GM18868 (cell line): Measurements from ENCODE around the gene LCN12.

ENCODE experiments used
- ATAC-seq: cut with Tn5 transposase; IDR thresholded peaks from one replicate; pipeline ENCODE4 v1.9.1; 2021; ENCODE audit warnings: mild to moderate bottlenecking, moderate library complexity; ENCODE audit not compliant: unreplicated experiment

The LCN12 gene, protein sequence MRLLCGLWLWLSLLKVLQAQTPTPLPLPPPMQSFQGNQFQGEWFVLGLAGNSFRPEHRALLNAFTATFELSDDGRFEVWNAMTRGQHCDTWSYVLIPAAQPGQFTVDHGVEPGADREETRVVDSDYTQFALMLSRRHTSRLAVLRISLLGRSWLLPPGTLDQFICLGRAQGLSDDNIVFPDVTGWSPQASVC

DNA sequence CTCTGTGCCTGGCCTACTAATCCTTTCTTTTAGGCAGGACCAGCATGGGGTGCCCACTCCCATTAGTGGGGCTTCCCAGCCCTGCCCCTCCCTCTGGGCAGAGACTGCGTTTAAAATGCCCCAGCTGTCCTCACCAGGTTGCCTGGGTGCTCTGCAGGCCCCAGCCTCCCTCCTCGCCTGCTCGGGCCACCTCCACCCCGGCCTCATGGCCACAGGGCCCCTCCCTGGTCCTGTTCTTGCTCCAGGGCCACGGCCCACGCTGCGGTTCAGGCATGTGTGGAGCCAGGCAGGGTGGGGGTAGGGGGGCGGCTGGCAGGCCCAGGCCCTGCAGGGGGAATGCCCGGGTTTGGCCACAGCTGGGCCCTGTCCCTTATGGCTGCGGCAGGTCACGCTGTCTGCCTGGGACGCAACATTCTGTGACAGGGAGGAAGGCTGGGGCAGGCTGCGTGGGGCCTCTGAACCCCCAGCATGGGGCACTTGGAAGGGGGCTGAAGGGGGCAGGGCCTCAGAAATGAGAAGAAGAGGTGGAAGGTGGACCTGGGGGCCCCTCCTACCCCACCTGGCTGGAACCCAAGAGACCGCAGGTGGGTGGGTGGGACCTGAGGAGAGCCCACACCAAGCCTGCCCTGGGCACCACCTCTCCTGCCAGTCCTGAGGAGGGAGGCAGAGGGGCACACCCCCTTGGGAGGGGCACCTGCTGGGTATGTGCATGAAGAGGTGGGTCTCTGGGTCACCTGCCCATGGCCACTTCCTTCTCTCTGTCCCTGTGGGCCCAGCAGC, at the start of gene LCN12:
TSS of gene LCN12 (plus strand) at position 733 of the 780 bp plus-strand sequence. CDS start 55 bp downstream, outside the sequence.
- ATAC-seq: no peak

DNA sequence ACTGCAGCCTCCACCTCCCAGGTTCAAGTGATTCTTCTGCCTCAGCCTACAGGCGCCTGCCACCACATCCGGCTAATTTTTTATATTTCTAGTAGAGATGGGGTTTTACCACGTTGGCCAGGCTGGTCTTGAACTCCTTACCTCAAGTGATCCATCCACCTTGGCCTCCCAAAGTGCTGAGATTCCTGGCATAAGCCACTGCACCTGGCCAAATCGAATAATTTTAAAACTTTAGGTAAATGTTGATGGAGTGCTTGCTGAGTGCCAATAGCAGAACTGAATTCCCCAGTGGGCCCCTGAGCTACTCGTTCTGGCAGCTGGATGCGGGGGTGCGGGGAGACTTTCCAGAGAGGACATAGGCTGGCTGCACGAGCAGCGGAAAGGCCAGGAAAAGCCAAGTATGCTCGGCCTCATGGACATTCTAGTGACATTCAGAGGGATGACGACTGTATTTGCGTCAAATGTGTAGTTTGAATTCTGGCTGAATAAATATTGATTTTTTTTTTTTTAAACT, 49.0 kb upstream of the LCN12 start:
- ATAC-seq: no peak

DNA sequence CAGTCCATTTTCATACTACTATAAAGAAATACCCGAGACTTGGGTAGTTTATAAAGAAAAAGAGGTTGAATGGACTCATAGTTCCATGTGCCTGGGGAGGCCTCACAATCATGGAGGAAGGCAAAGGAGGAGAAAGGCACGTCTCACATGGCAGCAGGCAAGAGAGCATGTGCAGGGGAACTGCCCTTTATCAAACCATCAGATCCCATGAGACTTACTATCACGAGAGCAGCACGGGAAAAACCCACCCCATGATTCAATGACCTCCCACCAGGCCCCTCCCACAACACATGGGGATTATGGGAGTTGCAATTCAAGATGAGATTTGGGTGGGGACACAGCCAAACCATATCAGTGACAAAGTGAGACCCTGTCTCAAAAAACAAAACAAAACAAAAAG, 45.8 kb upstream of the LCN12 start:
- no peak for ATAC-seq

DNA sequence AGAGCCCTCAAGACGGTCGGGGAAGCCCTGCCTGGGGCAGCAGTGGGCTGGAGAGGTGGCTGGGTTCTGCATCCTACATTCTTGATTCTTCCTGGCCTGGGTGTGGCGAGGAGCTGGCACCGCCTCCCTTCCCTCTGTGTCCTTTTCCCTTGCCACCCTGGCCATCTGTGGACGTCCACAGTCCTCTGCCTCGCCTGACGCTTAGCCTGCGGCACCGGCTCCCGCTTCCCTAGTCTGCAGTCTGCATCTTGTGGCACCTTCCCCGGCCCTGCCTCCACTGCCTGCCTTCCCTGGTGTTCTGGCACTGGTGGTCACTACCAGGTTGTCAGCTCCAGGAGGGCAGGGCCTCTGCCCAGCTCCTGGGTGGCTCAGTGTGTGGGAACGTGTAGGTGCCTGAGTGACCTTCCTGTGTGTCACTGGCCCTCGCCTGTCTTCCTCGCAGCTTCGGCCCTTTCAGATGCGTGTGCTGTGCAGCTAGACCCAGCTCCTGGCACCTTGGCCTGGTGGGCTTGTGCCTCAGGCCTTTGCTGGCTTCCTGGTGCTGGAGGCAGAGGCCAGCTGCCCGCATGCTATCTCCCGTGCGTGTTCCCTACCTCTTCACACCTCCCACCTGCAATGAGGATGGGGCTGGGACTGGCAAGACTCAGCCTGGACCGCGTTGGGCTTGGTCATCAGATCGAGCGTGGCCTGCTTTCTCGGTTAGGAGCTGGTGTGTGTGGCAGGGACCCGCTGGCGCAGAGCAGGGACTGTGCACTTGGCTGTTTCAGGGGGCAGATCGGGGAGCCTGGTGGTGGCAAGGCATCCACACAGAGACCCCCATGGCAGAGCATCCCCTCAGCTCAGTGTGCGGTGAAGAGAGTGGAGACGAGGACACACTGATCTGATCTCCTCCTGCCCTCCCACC, 44.8 kb upstream of the LCN12 start:
- ATAC-seq: no peak

DNA sequence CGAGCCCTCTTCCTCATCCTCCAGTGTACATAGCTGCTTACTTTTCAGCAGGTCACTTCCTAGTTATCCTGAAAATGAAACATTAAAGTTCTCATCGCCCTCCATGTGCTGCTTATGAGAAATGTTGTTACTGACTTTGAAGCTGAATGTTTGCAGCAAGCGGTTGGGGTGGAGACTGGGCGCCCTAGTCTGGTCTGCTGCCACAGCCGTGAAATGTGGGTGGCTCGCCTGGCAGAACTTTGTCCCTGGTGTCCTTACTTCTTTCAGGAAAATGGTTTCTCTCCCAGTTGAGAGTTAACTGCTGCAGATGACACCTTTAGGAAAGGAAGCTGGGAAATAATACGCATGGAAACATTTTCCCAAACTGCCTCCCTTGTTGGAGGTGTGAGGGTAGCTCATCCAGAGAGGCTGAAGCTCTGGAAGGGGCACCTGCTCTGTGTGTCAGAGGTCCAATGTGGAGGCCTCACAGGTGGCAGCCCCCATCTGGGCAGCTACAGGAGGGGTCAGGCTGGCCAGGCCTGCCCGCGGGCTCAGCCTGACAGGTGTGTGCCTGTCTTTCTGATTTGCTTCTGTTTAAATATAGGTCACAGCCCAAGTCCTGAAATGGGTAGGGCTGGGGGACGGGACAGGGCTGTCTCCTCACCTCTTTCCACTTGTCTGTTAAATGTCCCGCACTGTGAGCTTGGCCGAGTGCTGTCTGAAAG, 41.7 kb upstream of the LCN12 start:
- no peak for ATAC-seq

DNA sequence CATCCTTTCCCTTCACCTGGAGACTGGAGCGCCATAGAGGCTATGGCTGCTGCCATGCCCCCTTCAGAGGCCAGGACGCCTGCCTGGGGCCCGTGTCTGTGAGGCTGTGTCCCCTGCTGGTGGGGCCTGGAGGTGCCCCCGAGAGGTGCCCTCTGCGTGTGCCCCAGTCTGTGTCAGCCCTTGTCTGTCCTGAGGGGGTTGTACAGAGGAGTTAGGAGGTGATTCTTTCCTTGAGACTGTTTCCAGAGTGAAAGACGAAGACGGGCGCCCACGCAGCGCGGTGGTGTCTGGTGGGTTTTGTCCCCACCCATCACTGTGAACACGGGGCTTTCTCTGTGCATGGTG, 41.2 kb upstream of the LCN12 start:
- no peak for ATAC-seq

DNA sequence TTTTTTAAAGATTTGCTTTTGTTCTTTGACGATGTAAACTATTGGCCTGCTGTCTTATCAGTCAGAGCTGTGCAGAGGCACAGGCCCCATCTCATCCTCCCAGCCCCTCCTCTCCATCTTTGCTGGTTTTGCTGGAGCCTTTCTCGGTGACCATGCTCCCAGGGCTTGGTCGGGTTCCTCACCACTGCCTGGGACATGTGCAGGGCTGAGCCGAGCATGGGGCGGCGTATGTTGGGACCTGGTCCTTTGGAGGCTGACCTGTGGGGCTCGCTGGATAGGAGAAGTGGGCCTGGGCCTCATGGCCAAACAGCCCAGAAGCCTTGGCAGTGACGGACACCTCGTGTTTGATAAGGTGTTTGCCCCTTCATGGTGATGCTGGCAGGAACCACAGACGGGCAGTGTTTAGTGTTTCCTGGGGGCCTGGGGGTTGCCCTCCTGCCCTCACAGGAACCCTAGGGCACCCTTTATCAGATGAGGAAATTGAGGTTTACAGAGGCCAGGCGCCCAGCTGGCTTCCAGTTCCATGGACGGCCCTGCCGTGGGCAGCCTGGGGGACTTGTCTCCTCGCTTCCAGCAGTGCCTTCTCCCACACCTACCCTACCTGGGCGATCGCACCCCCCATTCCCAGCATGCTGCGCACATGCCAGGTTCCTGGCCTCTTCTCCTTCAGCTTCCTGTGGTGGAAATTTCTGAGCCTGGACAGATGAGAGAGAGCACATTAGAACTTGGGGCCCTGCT, 38.2 kb upstream of the LCN12 start:
- ATAC-seq: no peak

DNA sequence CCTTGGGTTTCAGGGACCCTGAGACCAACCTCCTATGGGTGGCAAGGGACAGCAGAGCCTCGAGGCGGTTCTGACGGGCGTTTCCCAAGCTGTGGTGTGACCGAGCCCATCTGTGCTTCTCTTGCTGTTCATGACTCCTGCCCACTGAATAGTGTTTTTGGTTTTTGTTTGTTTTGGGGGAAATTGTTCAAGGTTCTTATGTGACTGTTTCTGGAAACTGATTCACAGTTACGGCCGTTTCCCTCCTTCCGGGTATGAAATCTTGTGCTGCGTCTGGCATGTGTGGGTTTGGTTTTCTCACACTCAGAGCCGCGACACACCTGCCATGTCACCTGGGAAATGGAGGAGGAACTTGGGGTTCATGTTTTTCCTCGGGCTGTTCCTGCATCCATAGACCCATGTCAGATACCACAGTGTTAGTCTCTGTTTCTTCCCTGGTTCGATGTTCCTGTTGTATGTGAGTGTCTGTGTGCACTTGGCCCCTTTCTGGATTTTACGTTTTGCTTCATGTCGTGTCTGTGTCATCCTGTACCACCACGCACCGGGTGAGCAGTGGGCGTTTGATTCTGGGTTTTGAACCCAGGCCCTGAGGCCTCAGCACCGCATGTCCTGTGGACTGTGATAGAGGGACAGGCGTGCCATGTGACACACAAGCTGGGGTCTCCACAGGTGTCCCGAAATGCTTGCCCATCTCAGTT, 36.3 kb upstream of the LCN12 start:
- ATAC-seq: no peak

DNA sequence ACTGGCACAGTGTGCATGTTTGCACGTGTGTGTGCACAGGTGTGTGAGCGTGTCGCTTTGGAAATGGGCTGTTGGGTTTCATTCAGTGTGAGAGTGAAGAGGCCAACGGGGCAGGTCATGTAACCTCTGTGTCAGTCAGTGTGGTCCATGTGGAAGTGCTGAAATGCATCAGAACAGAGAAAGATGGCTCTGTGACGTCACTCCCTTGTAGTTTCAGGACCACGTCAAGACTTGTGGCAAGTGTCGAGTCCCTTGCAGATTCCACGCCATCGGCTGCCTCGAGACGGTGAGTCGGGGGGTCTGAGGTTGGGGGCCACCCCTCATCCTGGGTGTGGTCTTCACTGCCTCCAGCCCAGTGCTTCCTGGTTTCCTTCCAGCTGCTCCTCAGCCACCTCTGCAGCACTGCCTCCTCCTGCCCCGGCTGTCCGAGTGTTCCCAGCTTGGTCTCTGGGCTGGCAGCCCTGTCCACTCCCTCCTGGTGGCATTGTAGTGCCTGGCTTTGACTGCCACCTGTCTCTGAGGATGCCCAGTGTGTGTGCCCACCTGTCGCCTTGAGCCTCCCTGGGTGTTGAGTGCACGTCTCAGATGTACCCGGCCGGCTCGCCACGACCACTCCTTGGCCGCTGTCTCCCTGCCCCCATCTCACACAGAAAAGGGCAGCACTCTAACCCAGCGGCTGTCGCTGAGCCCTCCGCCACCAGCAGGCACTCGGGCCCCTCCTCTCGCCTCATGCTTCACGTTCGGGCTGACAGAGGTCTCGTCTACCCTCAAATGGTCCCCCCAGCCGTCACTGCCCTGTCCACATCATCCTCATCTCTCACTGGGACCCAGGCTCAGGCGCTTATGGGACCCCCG, 35.5 kb upstream of the LCN12 start:
- ATAC-seq: no peak

DNA sequence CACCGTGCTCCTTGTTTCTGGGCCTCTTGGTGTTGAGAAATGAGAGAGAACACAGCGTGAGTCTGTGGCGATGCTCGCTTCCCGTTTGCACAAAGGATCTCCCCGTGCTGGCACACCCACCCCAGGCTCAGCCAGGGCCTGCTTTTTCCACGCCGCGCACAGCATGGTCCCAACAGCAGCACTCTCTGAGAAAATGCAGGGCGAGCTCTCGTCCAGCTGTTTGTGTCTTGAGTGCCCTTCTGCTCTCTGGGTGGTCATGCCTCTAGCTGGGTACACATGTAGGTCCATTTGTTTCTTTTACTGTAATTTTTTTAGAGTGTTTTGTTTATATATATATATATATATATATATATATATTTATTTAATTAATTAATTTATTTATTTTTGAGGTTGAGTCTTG, 34.2 kb upstream of the LCN12 start:
- ATAC-seq: no peak

DNA sequence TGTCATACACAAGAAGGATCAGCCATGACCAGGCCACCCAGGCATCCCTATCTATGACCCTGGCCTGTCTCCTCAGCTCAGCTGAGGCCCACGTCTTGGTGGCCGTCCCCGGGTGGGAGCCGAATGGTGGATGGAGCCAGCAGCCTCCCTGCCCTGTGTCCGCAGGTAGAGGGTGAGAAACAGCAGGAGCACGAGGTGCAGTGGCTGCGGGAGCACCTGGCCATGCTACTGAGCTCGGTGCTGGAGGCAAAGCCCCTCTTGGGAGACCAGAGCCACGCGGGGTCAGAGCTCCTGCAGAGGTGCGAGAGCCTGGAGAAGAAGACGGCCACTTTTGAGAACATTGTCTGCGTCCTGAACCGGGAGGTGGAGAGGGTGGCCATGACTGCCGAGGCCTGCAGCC, 32.0 kb upstream of the LCN12 start:
- no peak for ATAC-seq

DNA sequence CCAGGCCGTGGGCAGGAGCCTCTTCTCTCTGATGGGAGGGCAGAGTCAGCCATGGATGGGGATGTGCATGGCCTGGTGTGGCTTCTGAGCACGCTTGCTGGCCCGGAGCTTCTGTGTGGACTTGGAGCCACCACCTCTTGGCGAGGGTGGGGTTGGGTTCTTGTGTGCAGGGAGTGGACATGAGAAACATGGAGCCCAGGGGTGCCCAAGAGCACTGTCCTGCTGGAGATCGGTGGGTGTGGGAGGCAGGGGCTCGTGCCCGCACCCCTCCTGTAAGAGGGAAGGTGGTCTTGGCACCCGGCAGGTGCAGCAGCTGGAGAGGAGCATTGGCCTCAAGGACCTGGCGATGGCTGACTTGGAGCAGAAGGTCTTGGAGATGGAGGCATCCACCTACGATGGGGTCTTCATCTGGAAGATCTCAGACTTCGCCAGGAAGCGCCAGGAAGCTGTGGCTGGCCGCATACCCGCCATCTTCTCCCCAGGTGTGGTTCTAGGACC, 31.3 kb upstream of the LCN12 start:
- no peak for ATAC-seq

DNA sequence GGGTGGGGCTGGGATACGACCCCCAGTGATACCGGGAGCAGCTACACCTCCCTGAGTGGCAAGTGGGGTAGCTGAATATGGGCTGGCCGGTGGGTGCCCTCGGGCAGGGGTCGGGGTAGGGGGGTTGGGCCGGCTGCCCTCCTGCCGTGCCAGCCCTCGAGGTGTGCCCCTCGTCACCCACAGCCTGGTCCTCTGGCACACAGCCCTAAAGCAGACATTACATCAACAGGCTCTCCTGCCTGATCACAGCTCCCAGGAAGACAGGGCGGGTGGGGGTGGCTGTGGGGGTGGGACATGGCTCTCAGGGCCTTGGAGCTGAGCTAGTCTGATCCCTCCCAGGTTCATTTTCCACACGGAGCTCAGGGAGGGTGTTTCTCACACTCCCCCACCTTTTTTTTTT, 30.8 kb upstream of the LCN12 start:
- no peak for ATAC-seq

DNA sequence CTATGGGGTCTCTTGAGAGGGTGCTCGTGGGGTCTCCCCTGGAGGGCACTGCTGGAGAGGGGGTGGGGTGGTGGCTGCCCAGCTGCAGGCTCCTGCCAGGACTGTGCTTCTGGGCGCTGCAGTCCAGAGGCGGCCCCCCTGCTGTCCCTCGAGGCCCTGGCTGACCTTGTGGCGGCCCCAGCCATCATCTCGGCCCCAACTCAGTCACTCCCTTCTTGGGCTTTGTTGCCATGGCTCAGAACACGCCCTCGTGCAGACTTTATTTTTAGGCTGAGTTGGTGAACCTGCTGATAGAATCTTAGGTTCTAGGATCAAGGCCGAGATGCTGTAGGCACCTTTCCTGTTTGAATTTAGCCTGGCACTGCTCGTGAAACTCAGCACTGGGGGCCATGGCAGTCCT, 30.4 kb upstream of the LCN12 start:
- no peak for ATAC-seq

DNA sequence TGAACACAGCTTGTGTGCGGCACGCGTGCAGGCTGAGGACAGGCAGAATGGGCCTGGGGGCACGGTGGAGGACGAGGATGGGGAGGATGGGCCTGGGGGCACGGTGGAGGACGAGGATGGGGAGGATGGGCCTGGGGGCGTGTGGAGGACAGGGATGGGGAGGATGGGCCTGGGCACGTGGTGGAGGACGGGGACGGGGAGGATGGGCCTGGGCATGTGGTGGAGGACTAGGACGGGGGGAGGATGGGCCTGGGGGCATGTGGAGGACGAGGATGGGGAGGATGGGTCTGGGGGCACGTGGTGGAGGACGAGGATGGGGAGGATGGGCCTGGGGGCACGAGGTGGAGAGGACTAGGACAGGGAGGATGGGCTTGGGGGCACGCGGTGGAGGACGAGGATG, 29.5 kb upstream of the LCN12 start:
- no peak for ATAC-seq

DNA sequence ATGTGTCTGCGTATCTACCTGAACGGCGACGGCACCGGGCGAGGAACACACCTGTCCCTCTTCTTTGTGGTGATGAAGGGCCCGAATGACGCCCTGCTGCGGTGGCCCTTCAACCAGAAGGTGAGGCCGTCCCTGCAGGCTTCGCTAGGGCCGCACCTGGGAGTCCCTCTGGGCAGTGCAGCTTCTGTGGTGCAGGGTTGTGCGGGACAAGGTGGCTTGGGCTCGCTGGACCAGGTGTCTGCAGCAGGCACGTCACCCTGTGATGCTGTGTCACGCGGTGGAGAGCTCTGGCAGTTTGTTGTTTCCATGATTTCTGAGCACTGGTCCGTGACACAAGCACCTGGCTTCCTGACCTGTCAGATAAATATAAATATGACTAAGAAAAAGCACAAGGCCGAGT, 28.2 kb upstream of the LCN12 start:
- ATAC-seq: no peak

DNA sequence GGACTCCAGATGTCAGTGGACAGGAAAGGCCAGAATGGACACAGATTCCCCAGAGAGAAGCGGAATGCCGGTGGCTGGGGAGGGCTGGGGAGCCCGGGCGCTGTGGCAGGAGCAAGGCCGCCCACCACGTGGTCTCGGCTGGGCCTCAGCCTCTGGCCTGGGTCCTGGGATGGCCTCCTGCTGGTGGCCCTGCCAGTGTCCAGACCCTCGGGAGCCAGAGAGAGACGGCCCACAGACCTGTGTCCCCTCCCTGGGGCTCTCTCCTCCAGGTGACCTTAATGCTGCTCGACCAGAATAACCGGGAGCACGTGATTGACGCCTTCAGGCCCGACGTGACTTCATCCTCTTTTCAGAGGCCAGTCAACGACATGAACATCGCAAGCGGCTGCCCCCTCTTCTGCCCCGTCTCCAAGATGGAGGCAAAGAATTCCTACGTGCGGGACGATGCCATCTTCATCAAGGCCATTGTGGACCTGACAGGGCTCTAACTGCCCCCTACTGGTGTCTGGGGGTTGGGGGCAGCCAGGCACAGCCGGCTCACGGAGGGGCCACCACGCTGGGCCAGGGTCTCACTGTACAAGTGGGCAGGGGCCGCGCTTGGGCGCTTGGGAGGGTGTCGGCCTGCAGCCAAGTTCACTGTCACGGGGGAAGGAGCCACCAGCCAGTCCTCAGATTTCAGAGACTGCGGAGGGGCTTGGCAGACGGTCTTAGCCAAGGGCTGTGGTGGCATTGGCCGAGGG, 26.5 kb upstream of the LCN12 start:
- ATAC-seq: no peak

DNA sequence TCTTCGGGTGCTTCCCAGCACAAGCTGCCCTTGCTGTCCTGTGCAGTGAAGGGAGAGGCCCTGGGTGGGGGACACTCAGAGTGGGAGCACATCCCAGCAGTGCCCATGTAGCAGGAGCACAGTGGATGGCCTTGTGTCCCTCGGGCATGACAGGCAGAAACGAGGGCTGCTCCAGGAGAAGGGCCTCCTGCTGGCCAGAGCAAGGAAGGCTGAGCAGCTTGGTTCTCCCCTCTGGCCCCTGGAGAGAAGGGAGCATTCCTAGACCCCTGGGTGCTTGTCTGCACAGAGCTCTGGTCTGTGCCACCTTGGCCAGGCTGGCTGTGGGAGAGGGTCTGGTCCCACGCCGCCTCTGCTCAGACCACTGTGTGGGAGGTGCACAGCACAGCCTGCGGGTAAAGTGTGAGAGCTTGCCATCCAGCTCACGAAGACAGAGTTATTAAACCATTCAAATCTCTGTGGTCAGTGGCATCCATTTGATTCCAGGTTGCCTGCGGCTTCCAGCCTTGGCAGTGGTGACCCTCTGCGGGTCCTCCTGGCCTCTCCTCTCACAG, 25.8 kb upstream of the LCN12 start:
- ATAC-seq: no peak
